SK-MEL-5 (cell line): ENCODE data around the gene ZGLP1. TPM values are rescaled to one million over a fixed set of nuclear protein-coding genes. Genes with fewer than 3 reads are reported as not detected.
"Not testable (repeated sequence)": the region's sequence is repeated elsewhere in the genome, so short reads cannot be mapped to it uniquely, and the experiment has no call there.

Experiments
- DNase-seq: peaks from one replicate; pipeline ENCODE4 v3.0.0-alpha.2; 2016; ENCODE audit warnings: low read depth, low spot score
- in situ Hi-C: cut with HindIII; loops from 2 replicates; pipeline ENCODE4 v1.10.0; 2016; ENCODE audit warnings: low sequenced_read_pairs, high pct_unique_total_duplicates, low pct_unique_long_range_greater_than_20kb
- polyA plus RNA-seq, 2 experiments: library from polyadenylated mRNA; depleted of rRNA; stranded (reverse); fragments of >200 nt; gene quantifications; 2 replicates each; pipeline ENCODE4 v1.2.3, GENCODE V29; 2015
- total RNA-seq: library from RNA; depleted of rRNA; stranded (reverse); fragments of >200 nt; shearing (Covaris generic); gene quantifications from 2 replicates; pipeline ENCODE4 v1.2.3, GENCODE V29; 2014; rRNA removed

The ZGLP1 gene
- 0.08 and 0.69 TPM in 2 replicates for total RNA-seq
- 0.17 and 0.51 TPM in 2 replicates for polyA plus RNA-seq (2015; cell fraction: cytosol; rRNA removed)
- 7.5 and 7.9 TPM in 2 replicates for polyA plus RNA-seq (2015; cell fraction: nucleus; rRNA removed)

DNA sequence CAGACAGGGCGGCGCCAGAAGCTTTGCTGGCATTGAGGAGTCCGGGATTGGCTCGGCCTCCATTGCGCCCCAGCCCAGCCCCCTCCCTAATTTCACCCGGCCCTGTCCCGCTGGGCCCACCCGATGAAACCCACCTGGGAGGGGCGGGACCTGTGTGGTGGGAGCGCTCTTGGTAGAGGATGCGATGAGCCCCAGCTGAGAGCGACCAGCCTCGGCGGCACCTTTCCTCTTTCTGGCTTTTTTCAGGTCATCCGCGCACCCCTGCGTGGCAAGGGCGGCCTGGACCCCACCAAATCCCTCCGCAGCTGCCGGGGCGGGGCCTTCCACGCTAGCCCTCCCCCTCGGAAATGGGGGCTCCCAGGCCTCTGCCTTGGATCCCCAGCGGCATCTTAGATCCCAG lies at the start of gene ZGLP1:
ZGLP1 (minus strand) TSS at position 393 of the 400 bp plus-strand sequence.
- in situ Hi-C loops = no loop called here
- no peak for DNase-seq

DNA sequence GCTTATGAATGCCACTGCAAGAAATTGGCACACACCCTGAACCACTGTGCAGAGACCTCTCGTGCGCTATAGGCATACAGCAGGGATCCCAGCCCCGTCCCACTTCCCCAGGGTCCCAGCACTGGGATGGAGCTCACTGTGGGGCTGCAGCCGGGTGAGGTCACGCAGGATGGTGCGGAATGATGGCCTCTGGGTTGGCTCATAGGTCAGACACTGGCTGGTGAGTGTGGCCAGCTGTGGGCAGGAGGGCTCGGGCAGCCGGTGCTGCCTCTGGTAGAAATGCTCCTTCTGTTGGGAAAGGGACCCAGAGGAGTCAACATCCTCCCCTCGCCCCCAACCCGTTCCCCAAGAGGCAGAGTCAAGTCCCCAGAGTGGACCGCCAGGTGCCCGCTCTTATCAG lies 46.8 kb upstream of the ZGLP1 start:
- DNase-seq = no peak
- in situ Hi-C loops = no loop called here

DNA sequence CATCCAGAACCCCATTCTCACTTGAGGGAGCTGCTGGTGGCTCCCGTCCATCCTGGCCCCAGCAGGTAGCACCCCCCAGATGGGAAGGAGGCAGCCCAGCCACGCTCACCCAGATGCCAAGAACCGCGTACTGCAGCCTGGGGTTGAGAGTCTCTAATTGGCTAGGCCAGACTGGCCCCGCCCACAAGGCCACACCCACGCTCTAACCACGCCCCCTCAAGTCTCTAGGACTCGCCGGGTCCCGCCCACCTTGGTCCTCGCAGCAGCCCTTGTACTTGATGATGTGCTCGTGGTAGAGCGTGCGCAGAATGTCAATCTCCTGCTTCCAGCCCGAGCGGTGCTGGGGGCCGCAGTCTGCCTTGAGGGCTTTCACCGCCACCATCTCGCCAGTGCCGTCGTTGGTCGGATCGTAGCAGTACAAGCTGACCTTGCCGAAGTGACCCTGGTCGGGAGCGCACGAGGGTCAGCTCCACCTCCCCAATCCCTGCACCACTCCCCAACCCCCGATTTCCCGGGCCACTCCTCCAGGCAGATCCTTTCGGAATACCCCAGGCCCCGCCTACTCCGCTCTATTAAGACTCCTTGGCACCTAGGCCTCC lies 44.3 kb upstream of the ZGLP1 start:
- in situ Hi-C loops = no loop called here
- DNase-seq = peak; percentile 7

DNA sequence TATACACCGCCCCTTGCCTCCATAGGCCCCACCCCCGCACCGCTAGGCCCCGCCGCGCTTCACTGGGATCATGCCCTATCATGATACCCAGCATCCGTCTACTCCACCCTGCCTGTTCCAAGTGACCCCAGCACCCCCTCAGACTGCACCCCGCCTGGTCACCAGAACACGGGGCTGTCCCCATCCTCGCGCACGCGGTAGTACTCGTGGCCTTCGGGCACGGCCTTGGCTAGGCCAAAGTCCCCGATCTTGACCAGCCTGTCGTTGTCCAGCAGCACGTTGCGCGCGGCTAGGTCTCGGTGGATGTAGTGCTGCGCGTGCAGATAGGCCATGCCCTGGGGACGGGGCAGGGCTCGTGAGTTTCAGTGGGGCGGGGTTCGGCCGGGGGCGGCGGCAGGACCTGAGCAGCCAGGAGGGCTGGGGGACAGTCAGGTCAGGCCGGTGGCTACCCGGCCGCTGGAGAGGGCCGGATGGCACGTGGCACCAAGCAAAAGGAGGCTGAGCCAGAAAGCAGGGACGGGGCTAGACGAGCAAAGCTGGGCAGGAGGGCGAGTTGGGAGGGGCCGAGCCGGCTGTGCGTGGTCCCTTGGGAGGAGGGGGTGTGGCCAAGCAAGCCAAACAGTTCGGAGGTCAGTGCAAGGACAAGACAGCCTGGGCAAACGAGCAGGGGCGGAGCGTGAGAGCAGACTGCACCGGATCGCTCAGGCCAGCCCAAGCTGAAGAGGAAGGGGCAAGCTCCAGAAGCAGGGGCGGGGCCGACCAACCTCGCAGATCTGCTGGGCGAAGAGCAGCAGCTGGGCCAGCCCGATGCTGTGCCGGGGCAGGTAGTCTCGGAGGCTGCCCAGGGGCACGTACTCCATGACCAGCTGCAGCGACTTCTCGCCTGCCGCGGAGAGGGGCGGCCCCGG lies 43.4 kb upstream of the ZGLP1 start:
- in situ Hi-C loops = no loop called here
- DNase-seq = no peak

DNA sequence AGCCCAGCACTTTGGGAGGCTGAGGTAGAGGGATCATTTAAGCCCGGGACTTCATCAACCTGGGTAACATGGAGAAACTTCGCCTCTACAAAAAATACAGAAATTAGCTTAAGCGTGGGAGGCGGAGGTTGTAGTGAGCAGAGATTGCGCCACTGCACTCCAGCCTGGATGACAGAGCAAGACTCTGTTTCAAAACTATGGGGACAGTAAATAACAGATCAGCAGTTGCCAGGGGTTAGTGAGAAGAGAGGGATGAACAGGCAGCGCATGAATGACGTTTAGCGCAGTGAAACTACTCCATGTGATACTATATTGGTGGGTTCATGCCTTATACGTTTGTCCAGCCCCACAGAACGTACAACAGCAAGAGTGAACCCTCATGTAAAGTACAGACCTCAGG lies 36.9 kb upstream of the ZGLP1 start:
- in situ Hi-C loops = no loop called here
- DNase-seq = peak; percentile 22

DNA sequence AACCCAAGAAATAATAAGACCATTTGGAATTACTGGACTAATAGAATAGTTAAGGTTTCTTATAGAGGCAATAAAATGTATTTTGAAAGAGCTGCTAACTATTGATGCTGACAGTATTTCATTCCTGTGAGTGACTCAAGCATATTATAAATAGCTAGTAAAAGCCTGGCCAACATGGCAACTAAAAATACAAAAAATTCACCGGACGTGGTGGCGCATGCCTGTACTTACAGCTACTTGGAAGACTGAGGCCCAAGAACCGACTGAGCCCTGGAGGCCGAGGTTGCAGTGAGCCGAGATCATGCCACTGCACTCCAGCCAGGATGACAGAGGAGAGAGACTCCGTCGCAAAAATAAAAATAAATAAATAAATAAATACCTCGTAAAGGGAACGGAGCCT lies 35.2 kb upstream of the ZGLP1 start:
- DNase-seq = no peak
- in situ Hi-C loops = no loop called here

DNA sequence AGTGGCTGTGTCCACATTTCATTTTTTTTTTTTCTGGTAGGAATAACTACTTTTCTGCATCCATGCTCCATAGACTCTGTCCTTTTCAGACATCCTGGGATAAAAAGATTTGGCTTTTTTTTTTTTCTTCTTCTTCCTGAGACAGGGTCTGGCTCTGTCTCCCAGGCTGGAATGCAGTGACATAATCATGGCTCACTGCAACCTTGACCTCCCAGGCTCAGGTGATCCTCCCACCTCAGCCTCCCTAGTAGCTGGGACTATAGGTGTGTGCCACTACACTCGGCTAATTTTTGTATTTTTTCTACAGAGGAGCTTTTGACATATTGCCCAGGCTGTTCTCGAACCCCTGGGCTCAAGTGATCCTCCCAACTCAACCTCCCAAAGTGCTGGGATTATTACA lies 33.9 kb upstream of the ZGLP1 start:
- in situ Hi-C loops = no loop called here
- DNase-seq = no peak

DNA sequence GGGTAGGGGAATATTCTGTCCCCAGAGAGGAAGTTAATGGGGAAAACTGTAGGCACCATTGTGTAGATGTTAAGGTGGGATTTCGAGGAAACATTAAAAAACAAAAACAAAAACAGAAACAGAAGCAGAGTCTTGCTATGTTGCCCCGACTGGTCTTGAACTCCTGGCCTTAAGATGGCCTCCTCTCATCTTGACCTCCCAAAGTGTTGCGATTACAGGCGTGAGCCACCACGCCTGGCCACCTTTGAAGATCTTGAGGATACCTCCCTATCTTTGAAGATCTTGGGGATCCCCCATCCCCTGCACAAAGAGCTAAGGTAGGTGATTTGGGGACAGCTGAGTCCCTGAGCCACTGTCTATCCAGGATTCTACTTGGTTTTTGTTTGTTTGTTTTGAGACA lies 30.4 kb upstream of the ZGLP1 start:
- in situ Hi-C loops = no loop called here
- no peak for DNase-seq

DNA sequence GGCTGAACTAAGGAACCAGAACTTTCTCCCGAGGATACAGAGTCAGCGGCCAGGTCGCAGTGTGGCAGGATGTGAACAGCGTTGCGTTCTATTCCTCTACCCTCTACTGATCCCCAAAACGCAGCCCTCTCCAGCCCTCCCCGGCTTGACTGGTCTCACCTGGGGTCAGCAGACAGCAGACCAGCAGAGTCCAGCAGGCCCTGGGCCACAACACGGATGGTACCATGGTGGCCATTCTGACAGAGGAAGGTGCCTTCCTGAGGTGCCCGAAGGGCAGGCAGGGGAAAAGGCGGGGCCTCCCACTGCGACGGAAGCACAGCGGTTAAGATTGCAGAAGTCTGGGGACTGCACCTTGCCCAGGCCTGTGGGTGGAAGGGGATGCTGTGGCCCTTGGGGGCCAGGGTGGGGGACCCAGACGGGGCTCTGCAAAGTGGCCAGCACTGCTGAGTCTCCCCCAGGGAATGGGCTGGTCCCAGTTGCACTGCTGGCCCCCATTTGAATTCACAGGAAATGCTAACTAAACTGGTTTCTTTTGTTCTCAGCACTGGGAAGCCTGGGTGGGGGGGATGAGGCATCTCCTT lies 29.9 kb upstream of the ZGLP1 start, which contains the start of gene ICAM3:
ICAM3 (minus strand) TSS at position 245 of the 581 bp plus-strand sequence; CDS start at position 235, 10 bp downstream.
- in situ Hi-C loops = no loop called here
- no peak for DNase-seq

DNA sequence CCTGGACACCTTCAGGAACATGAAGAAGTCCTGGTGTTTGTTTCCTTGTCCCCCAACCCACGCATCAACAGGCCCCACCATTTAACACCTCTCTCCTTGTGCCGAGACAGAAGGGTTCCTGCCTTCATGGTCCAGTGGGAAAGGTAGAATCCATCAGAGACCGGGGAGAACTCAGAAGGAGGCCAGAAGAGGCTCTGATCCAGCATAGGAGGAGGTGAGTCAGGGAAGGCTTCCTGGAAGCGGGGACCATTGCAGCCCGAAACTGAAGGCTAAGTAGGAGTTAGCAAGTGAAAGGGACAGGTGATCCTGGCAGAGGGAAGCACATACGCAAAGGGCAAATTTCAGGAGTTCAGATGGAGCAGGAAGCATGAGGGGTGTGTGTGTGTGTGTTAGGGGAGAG lies 29.3 kb upstream of the ZGLP1 start:
- in situ Hi-C loops = no loop called here
- DNase-seq = no peak

DNA sequence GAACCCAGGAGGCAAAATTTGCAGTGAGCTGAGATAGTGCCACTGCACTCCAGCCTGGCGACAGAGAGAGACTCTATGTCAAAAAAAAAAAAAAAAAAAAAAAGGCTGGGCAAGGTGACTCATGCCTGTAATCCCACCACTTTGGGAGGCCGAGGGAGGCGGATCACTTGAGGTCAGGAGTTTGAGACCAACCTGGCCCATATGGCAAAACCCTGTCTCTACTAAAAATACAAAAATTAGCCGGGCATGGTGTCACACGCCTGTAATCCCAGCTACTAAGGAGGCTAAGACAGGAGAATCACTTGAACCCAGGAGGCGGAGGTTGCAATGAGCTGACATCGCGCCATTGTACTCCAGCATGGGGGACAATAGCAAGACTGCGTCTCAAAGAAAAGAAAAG lies 27.1 kb upstream of the ZGLP1 start:
- DNase-seq, in situ Hi-C loops: not testable (repeated sequence)

DNA sequence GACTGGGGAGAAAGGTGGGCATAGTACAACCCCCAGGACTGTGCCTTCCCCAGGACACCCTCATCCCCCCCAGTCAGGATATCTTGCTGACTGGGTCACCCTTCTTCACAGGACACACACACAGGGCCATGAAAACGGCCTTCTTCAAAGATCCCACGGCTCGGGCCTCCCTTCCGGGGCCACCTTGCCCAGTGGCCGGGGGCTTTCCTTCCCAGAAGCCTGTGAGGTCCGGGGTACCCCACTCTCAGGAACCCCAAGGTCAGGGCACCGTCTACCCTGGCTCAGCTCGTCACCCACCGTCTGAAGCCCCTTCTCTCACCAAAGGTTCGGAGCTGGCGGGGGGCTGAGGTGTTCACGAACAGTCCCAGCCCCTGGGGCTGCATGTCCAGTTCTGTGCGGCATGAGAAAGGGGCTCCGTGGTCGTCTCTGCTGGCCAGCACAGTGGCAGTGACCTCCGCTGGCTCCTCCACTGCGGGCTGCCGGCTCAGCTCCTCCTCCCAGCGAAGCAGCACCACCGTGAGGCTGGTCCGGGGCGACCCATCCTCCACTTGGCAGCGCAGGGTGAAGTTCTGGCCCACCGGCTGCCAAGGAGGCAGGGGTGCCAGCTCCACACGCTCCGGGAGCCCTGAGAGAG lies 25.9 kb upstream of the ZGLP1 start:
- in situ Hi-C loops = no loop called here
- no peak for DNase-seq

DNA sequence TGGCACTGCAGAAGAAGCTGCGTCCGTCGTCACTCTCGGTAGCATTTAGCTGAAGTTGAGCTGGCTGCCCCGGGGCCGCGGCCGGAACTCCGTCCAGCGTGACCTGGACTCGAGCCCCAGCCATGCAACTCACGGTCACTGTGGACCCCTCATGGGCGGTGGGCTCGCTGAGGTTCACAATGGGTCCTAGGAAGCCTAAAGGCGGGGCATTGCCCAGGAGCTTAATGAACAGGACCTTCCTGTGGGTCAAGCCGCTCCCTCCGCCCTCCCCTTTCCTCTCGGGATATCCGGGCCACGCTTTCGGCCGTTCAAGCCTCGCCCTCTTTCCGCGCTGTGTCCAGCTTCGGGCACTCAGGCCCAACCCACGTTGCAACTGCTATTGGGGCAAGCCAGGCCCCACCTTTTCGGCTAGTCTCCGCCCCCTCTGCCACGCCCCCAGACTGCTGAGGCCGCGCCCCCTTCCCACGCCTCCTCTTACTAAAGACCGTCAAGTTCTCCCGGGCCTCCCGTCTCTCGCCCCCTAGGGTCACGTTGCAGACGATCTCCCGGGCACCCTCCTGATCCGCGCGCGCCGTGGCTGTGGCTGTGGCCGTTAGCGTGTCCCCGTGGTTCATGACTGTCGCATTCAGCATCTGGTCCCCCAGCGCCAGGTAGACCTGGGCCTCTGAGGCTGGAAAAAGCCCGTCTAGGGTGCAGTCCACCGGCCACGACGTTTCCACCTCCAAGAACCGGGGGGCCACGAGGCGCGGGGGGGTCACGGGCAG lies 25.2 kb upstream of the ZGLP1 start:
- DNase-seq = peak; percentile 94
- in situ Hi-C loops = no loop called here

DNA sequence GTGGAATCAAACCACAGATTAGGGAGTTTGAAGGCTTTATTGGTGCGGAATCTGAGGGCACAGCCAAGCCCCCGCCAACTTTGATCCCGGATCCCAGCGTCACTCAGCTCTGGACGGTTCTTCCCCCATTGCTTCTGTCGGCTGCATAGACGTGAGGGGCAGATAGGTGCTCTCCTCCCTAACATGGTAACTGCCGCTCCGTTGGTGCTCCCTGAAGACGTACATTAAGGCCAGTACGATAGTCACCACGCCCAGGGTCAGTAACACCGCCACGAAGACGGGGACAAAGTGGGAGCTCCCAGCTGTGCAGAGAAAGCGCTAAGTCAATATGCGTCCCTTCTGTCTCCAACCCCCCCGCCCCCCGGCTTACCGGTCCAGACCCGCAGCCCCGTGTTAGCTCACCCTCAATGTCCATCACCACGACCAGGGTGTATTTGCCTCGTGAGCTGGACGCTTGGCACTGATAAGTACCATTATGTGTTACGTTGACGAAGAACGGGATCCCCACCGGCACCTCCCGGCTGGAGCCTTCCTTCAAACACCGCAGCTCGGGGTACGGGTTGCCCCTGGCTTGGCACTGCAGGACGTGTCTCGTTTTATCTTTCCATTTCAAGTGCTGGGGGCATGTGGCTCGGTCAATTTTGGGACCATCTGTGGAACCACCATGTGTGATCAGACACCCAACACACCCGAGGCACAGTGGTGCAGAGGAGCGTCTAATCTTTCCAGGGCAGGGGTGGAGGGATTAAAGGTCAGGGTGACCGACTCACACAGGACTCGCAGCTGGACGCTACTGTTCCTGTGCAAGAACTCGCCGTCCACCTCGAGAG lies 24.4 kb upstream of the ZGLP1 start:
- no peak for DNase-seq
- in situ Hi-C loops = no loop called here

DNA sequence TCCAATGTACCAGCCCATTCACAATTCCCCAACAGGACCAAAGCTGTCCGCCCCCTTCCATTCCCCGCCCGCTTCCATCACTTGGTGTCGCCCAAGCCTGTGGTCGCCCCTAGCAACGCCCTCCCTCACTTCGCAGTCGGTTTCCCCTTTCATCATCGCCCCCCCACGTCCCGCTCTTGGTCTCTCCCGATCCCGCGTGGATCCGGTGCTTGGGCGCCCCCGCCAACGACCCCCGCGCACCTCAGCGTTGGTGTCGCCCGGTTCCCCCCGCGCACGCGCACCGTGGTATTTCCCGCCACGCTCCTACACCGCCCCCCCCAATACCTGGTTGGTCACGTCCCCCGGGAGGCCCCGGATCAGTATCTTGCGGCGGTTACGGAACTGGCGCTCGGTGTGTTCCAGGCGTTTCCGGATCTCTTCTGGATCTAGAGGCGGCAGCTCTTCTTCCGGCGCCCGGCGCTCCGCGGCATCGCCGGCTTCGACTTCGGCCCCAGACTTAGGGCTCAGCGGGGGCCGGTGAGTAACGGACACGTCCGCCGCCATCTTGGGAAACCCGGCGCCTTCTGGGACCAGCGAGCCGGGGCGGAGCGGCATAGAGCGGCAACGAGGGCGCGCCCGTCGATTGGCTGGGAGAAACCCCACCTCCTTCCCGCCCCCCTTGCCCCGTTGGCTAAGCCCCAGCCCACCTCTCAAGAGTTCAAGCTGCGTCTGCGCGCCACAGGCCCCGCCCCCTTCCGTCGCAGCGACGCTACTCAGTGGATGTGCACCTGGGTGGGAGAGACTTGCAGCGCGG lies 23.5 kb upstream of the ZGLP1 start, which contains the start of gene RAVER1:
RAVER1 (minus strand) TSS at position 565 of the 793 bp plus-strand sequence; CDS start at position 543, 22 bp downstream.
- in situ Hi-C loops = no loop called here
- peak; percentile 94 for DNase-seq
